A549 treated with AZD9567 at 1 μM for 4 hours (cell line): Measurements from ENCODE around the gene MOB3C. TPM values are rescaled to one million over a fixed set of nuclear protein-coding genes. Genes with fewer than 3 reads are reported as not detected.

ENCODE experiments used
- total RNA-seq: library from RNA; stranded (reverse); fragments of 200-300 nt; extraction: Qiagen RNA extraction; gene quantifications from 5 replicates; pipeline ENCODE4 v1.2.3, GENCODE V29; 2022; ENCODE audit not compliant: insufficient read depth

MOB3C gene
- total RNA-seq, result 2.1 to 3.8 TPM (median 3.1 TPM) in 5 replicates

GRCh38 chr1:46616277-46617107 lies at the start of gene MOB3C:
TSS of gene MOB3C (minus strand) at chr1:46616811. CDS start at chr1:46613321, 3,490 bp downstream.

GRCh38 chr1:46603858-46604549 lies 12.6 kb downstream of the MOB3C start, which contains the start of gene MKNK1:
TSS of gene MKNK1 (minus strand) at chr1:46604268. CDS start at chr1:46583327, 20,941 bp downstream.

Other genes with a start within 250 kb of the MOB3C start
- 0.65 to 1.3 TPM (median 0.78 TPM) in 4 of 5 replicates, not detected in the other for gene FAAH, start 222.5 kb downstream of the MOB3C start, total RNA-seq
- 0.68 to 1.00 TPM (median 0.80 TPM) in 5 replicates for gene DMBX1, start 127.0 kb downstream of the MOB3C start, total RNA-seq
- not detected in 5 replicates for gene KNCN, start 65.2 kb downstream of the MOB3C start, total RNA-seq
- 20.5 to 29.1 TPM (median 21.0 TPM) in 5 replicates for gene MKNK1, start 12.5 kb downstream of the MOB3C start, total RNA-seq
- 24.2 to 35.3 TPM (median 33.9 TPM) in 5 replicates for gene ATPAF1, start 51.6 kb upstream of the MOB3C start, total RNA-seq
- gene TEX38, start 55.0 kb upstream of the MOB3C start, total RNA-seq, result 0.23 TPM in 1 of 5 replicates, not detected in the others
- gene EFCAB14, start 102.3 kb upstream of the MOB3C start, total RNA-seq, result 22.2 to 38.2 TPM (median 27.9 TPM) in 5 replicates
- gene CYP4B1, start 182.2 kb upstream of the MOB3C start, total RNA-seq, result 0.09 TPM in 1 of 5 replicates, not detected in the others